HG03558 (cell line): ENCODE measurements around the gene SIRT6.
"Not testable (repeated sequence)": the region's sequence is repeated elsewhere in the genome, so short reads cannot be mapped to it uniquely, and the experiment has no call there.

ENCODE experiments used
- ATAC-seq: cut with Tn5 transposase; IDR thresholded peaks from one replicate; pipeline ENCODE4 v1.9.1; 2021; ENCODE audit warnings: moderate number of reproducible peaks; ENCODE audit not compliant: unreplicated experiment; ENCODE audit errors: extremely low read depth

SIRT6 gene

DNA sequence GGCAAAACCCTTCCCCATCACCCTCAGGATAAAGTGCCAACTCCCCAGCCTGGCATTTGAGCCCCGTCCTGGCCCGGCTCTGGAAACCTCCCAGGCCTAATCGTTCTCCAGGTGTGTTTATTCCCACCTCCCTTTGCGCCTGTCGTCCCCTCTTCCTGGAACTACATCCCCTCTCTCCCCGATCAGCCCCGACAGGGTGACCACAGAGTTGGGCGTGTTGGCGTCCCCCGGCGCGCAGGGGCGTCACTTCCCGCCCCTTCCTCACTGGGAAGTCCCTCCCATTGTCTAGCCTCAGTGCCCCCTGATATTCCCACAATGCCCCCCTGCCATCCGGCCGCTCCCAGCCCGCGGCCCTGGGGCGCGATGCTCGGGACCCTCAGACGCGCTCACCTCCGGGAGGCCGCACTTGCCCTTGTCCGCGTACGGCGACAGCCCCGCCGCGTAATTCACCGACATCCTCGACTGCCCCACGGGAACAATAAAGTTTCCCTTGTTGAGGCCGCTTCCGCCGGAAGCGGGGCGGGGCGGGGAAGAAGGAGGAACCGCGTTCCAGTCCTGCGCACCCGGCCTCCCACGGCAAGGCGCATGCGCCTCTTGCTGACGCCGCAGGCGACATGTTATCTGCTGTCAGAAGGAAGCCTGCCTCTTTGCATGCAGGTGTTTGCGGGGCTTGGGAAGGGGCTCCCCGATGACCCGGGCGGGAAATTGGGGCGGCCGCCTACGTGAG, at the start of gene SIRT6, which contains the start of gene ANKRD24:
SIRT6 (minus strand) TSS at position 480 of the 727 bp plus-strand sequence; CDS start at position 456, 24 bp downstream.
ANKRD24 (plus strand) TSS at position 606 of the 727 bp plus-strand sequence. CDS start 3,737 bp downstream, outside the sequence.
- no peak for ATAC-seq

DNA sequence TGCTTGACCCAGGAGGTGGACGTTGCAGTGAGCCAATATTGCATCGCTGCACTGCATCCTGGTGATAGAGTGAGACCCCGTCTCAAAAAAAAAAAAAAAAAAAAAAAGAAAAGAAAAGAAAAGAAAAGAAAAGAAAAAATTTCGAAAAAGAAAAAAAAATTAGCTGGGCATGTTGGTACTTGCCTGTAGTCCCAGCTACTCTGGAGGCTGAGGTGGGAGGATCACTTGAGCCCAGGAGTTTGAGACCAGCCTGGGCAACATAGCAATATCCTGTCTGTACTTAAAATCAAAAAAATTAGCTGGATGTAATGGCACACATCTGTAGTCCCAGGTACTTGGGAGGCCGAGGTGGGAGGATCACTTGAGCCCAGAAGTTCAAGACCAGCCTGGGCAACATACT, 49.8 kb upstream of the SIRT6 start:
- not testable (repeated sequence) for ATAC-seq

DNA sequence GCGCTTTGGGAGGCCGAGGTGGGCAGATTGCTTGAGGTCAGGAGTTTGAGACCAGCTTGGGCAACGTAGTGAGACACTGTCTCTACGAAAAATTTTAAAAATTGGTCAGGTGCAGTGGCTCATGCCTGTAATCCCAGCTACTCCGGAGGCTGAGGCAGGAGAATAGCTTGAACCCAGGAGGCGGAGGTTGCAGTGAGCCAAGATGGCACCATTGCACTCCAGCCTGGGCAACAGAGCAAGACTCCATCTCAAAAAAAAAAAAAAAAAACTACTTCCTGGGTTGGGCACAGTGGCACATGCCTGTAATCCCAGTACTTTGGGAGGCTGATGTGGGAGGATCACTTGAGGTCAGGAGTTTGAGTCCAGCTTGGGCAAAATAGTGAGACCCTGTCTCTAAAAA, 49.2 kb upstream of the SIRT6 start:
- not testable (repeated sequence) for ATAC-seq

DNA sequence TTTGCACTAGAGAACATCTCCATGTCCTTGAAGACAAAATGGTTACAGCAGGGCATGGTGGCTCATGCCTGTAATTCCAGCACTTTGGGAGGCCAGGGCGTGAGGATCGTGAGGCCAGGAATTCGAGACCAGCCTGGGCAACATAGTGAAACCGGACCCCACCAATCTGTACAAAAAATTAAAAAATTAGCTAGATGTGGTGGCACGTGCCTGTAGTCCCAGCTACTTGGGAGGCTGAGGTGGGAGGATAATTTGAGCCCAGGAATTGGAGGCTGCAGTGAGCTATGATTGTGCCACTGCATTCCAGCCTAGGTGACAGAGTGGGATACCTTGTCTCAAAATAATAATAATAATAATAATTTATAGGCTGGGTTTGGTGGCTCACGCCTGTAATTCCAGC, 47.9 kb upstream of the SIRT6 start:
- ATAC-seq, result not testable (repeated sequence)

DNA sequence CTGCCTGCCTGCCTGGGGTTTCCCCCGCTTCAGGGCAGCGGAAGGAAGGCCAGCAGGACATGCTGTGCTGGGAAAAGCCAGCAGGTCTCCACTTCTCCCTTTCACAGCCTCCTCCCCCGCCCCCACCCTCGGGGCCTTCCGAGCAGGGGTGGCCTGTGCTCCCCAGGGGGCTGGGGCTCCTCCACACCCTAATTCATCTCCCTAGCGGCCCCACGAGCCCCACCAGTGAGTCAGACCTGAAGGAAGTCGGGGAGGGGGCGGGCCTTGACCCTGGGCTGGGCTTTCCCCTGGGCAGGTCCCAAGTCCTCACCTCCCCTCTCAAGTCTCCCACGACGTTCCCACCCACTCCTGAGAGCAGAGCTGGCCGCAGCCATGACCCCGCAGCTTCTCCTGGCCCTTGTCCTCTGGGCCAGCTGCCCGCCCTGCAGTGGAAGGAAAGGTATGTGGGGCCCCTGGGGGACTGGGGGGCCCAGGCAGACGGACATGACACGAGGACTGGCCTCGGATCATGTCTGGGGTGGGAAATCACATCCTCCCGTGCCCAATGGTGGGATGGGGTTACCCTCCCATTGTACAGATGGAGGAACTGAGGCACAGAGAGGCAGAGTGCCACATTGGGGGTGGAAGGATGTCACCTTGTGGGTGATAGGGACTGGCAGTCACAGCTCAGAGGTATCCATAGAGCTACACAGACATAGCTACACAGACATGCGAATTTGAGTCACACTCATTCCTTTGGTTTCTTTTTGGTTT, 47.0 kb upstream of the SIRT6 start, which contains the start of gene EBI3:
EBI3 (plus strand) TSS at position 345 of the 753 bp plus-strand sequence; CDS start at position 373, 28 bp downstream.
- ATAC-seq, result no peak

DNA sequence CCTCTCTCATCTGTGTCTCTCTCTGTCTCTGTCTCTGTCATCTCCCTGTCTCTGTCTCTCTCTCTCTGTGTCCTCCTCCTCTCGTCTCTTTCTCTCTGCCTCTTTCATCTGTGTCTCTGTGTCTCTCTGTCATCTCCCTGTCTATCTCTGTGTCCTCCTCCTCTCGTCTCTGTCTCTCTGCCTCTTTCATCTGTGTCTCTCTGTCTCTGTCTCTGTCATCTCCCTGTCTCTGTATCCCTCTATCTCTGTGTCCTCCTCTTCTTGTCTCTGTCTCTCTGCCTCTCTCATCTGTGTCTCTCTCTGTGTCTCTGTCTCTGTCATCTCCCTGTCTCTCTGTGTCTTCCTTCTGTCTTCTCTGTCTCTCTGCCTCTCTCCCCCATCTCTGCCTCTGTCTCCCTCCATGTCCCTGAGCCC, 46.4 kb upstream of the SIRT6 start:
- no peak for ATAC-seq

DNA sequence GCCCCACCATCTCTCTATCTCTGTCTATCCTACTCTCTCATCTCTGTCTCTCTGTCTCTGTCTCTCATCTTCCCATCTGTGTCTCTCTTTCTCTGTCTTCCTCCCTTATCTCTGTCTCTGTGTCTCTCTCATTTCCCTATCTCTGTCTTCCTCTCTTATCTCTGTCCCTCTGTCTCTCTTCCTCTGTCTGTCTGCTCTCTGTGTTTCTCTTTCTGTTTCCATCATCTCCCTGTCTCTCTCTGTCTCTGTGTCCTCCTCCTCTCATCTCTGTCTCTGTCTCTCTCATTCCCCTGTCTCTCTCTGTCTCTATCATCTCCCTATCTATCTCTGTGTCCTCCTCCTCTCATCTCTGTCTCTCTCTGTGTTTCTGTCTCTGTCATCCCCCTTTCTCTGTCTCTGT, 45.4 kb upstream of the SIRT6 start:
- ATAC-seq, result no peak

DNA sequence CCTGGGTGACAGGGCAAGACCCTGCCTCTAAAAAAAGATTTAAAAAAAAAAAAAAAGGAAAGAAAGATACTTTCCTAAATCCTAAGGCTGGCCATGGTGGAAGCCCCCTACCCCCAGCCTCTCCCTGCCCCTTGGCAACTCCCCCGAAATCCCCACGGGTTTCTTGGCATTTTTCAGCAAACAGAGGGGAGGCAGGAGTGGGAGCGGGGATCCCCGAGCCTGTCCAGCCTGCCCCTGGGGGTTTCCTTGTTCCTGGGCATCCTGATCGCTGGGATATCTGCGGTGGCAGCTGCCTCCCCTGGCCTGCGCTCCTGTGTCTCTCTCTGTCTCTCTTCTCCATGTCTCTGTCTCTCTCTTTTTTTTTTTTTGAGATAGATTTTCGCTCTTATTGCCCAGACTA, 43.5 kb upstream of the SIRT6 start:
- ATAC-seq, result no peak

DNA sequence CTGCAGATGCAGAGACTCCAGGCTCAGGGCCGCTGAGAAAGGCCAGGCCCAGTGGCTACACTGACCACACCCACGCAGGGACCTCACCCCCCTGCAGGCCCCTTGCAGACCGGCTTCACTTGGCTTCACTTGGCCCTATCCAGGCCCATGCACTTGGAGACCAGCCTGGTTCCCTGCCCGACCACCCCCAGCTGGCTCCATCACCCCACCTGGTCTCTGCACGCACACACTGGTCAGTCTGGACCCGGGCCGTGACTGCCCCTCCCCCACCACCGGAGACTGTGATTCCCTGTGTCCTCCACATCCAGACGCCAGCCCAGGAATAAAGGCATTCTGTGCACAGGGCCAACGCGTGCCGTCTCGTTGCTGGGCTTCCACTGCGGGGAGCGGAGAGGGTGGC, 42.1 kb upstream of the SIRT6 start:
- no peak for ATAC-seq

DNA sequence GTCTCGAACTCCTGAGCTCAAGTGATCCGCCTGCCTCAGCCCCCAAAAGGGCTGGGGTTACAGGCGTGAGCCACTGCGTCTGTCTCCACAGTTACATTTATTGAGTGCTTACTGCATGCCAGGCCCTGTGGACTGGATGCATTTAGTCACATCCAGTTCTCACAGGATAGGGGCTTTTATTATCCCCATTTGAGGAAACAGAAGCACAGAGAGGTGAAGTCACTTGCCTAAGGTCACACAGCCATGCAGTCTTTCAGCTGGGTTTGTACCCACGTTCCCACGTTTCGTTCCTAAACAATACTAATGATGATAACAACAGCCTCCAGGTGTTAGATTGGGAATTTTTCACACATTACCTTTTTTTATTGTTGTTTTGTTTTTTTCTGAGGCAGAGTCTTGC, 37.8 kb upstream of the SIRT6 start:
- no peak for ATAC-seq

DNA sequence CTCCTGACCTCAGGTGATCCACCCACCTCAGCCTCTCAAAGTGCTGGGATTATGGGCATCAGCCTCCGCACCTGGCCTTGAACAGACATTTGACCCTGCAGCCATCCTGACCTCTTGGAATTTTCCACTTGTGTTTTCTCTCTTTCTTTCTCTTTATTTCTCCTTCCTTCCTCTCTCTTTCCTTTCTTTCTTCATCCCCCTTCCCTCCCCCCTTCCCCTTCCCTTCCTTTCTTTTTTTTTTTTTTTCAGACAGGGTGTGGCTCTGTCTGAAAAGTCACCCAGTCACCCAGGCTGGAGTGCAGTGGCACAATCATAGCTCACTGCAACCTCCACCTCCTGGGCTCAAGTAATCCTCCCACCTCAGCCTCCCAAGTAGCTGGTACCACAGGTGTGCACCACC, 36.2 kb upstream of the SIRT6 start:
- ATAC-seq, result not testable (repeated sequence)

DNA sequence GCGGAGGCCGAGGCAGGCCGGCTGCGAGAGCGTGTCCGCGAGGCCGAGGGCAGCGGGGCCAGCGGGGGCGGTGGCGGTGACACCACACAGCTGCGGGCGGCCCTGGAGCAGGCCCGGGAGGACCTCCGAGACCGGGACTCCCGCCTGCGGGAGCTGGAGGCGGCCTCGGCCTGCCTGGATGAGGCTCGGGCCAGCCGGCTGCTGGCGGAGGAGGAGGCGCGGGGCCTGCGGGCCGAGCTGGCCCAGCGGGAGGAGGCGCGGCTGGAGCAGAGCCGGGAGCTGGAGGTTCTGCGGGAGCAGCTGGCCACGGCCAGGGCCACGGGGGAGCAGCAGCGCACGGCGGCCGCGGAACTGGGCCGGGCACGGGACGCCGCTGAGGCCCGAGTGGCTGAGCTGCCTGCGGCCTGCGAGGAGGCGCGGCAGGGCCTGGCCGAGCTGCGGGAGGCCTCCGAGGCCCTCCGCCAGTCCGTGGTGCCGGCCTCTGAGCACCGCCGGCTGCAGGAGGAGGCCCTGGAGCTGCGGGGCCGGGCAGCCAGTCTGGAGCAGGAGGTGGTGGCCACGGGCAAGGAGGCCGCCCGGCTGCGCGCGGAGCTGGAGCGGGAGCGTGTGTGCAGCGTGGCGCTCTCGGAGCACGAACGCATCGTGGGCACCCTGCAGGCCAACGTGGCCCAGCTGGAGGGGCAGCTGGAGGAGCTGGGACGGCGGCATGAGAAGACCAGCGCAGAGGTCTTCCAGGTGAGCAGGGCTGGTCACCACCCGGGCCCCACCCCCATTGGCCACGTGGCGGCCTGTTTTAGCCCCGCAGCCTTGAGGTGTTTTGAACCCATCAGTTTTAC, 35.3 kb upstream of the SIRT6 start:
- ATAC-seq, result no peak

DNA sequence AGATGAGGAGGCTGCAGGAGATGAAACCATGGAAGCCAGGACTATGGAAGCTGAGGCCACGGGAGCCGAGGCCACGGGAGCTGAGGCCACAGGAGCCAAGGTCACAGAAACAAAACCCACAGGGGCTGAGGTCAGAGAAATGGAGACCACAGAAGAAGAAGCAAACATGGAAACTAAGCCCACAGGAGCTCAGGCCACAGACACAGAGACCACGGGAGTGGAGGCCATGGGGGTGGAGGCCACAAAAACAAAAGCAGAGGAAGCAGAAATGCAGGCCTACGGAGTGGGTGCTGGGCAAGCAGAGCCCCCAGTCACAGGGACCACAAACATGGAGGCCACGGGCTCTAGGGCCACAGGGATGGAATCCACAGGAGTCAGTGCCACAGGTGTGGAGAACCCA, 34.5 kb upstream of the SIRT6 start:
- no peak for ATAC-seq

DNA sequence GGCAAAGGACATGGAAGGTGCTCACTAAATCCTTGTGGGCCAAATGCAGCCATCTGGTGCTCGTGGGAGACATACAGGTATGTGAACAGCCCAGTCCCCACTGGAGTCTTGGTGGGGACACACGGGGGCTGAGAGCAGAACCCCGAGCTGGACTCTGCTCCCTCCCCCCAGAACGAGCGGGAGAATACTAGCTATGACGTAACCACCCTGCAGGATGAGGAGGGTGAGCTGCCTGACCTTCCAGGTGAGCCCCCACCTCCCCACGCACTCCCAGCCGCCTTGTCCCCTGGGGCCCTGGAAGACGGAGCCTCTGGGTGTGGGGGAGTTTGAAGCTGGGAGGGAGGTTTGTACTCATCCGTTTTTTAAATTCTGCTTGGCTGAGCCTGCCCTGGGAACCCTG, 33.4 kb upstream of the SIRT6 start:
- ATAC-seq, result no peak

DNA sequence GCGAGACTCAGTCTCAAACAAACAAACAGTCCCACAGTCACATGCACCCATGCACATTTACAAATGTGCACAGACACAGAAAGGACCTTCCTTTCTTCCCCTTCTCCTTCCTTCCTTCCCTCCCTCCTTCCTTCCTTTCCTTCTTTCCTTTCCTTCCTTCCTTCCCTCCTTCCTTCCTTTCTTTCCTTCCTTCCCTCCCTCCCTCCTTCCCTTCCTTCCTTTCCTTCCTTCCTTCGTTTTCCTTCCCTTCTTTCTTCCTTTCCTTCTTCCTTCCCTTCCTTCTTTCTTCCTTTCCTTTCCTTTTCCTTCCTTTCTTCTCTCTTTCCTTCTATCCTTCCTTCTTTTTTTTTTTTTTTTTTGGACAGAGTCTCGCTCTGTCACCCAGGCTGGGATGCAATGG, 30.8 kb upstream of the SIRT6 start:
- no peak for ATAC-seq

DNA sequence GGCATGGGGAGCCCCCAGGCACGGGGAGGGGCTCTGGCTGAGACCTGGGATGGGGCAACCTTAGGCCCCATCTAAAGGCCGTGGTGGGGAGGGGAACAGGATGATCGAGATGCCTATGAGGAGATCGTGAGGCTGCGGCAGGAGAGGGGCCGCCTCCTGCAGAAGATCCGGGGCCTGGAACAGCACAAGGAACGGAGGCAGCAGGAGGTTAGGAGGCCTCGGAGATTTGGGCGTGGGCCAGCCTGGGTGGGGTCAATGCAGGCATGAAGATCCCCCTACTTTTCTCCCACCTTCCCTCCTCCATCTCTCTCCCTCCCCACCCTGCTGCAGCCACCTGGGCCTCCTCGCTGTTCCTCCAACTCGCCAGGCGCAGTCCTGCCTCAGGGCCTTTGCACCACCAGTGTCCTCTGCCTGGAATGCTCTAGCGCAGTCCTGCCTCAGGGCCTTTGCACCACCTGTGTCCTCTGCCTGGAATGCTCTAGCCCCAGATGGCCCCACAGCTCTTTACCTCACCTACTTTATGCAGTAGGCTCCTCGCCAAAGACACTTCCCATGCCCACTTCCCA, 27.9 kb upstream of the SIRT6 start:
- no peak for ATAC-seq

DNA sequence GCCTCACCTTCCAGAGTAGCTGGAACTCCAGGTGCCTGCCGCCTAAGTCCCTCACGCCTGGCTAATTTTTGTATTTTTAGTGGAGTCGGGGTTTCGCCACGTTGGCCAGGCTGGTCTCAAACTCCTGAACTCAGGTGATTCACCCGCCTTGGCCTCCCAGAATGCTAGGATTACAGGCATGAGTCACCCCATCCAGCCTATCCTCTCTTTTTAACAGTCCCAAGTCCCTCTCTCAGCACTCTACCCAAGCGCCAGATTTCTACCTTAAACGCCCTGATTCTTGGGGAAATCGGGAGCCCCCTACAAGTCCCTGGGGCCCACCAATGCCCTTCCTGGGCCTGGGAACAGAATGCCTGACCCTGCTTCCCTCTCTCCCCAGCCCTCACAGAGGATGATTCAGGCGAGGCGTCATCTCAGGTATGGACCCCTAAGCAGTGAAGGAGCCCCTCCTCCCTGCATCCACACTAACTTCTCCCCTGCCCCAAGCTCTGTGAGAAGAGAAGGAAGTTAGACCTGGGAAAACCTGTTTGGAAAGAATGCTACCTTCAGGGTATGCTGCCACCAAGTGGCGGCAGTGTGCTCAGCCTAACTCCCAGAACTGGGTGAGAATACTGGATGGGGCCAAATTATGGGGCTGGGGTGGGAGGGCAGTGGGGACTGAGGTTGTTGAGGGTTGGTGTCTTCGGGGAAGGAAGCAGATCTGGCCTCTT, 26.2 kb upstream of the SIRT6 start:
- no peak for ATAC-seq

DNA sequence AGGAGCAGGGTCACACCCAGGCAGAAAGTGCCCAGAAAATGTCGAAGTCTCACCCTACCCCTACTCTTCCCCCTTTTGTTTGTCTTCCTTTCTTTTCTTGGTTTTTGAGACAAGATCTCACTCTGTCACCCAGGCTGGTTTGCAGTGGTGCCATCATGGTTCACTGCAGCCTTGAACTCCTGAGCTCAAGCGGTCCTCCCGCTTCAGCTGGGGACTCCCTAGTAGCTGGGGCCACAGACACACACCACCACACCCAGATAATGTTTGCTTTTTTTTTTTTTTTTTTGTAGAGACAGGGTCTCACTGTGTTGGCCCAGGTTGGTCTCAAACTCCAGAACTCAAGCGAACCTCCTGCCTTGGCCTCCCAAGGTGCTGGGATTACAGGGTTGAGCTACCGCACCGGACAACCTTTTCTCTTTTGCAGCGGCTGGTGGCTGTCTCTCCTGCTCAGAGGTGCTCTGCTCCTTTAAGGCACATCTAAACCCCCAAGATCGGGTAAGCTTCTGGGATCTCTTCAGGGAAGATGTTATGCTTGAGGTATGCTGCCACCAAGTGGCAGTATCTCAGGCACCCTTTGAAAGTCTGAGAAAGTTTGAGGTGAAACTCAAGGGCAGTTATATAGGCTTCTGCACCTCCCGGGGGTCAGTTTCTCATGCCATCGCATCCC, 24.6 kb upstream of the SIRT6 start:
- no peak for ATAC-seq

DNA sequence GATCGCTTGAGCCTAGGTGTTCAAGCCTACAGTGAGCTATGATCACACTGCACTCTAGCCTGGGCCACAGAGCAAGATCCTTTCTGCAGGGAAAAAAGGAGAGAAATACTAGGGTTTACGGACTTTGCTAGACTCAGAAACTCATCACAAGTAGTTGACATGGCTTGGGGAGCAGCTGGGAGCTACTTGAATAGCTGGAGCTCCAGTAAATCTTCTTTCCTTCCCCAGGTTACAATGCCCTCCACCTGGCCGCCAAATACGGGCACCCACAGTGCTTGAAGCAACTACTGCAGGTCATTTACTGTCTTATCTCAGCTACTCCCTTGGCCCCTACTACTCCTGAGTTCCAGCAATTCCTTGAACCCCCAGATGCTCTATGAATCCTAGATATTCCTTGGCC, 19.4 kb upstream of the SIRT6 start:
- no peak for ATAC-seq
